GM12878 (cell line): ENCODE data around the gene SLC22A23. TPM values are rescaled to one million over a fixed set of nuclear protein-coding genes. Genes with fewer than 3 reads are reported as not detected.

Experiments
- CREB1 ChIP-seq: IDR thresholded peaks from 2 replicates; pipeline ENCODE4 v1.6.1; 2012; ENCODE audit warnings: low read depth, mild to moderate bottlenecking, inconsistent platforms
- IRF4 ChIP-seq: IDR thresholded peaks from 2 replicates; pipeline ENCODE4 v1.6.1; 2011; ENCODE audit warnings: low read depth, low read length
- SPI1 ChIP-seq: IDR thresholded peaks from 2 replicates; pipeline ENCODE4 v1.6.1; 2011; ENCODE audit warnings: low read depth, mild to moderate bottlenecking, low read length, moderate library complexity, borderline replicate concordance; ENCODE audit not compliant: insufficient read depth
- YY1 ChIP-seq: IDR thresholded peaks from 2 replicates; pipeline ENCODE4 v1.6.1; 2011; ENCODE audit warnings: low read depth, mild to moderate bottlenecking, low read length
- polyA plus RNA-seq, 11 experiments: library from polyadenylated mRNA; depleted of rRNA in 4 of 11; unstranded in 6 of 11; stranded (reverse) in 5 of 11; fragments of >200 nt; fragmentation: Nextera tagmentation in 4 of 11; fragmentation: Illumina TruSeq in 1 of 11; extraction: Ambion mirVana in 4 of 11; extraction: Trizol in 1 of 11; gene quantifications; 1 replicate in 1 of 11; 2 replicates in 10 of 11; pipeline versions ENCODE4 v1.2.1 to v1.2.3, GENCODE V29; 2011 to 2016; ENCODE audit warnings: inconsistent platforms in 2 of 11, missing spikeins in 2 of 11, low read depth in 1 of 11
- total RNA-seq, 4 experiments: library from RNA; depleted of rRNA in 3 of 4; stranded (reverse); fragments of >200 nt in 3 of 4; fragmentation: Illumina TruSeq in 1 of 4; extraction: Trizol in 1 of 4; gene quantifications; 2 replicates each; pipeline versions ENCODE4 v1.2.1 to v1.2.3, GENCODE V29; 2013 to 2021
- TF ChIP-seq, protein P1 (sequence below): fragments of 450-650 bp; IDR thresholded peaks from 2 replicates; pipeline ENCODE4 v1.6.1; 2016; ENCODE audit warnings: mild to moderate bottlenecking, moderate library complexity, borderline replicate concordance

SLC22A23 gene
- total and polyA plus RNA-seq, 10 of the 15 experiments (the other 5 are each of a cell fraction or from before 2014, with no cell fraction given) = 0.20 to 2.4 (median 0.74) TPM

DNA sequence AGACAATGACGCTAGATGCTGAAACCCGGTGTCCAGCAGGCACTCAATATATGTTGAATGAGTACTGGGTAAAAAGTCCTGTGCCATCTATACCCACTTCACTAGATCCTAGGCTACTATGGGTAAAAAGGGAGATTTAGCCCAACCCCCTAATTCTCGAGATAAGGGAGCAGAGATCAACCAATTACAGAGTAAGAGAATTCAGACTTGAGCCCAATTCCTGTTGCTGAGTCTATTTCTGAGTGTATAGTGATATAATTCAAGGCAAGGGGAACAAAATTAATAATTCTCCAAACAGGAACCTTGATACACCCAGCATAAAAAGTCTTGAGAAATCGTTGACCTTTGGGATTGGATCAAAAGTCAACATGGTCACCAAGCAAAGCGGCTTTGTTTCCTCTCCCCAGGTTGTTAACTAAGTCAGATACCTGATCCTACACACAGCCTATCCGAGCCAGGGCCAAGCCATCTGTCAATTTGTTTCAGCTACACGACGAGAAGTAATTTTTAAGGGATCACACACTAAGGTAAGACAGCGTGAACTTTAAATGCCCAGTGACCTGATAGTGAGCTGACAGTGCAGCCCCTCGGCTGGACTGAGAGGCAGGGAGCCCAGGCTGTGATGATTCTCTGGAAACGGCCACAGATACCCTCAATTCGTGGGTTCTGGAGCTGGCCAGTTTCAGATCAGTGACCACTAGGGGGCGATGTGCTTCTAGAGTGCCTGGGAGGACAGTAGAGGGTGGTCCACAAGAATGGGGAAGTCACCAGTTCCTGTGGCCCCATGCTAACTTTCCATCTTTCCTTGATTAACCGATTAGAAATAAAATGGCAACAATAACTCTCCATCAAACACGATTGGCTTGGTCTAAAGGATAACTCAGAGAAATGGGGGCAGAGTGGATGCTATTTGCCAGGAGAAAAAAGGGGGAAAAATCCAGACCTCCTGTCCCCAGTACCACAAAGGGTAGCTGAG, 46.2 kb downstream of the SLC22A23 start (continued):
- TF ChIP-seq, protein P1, sequence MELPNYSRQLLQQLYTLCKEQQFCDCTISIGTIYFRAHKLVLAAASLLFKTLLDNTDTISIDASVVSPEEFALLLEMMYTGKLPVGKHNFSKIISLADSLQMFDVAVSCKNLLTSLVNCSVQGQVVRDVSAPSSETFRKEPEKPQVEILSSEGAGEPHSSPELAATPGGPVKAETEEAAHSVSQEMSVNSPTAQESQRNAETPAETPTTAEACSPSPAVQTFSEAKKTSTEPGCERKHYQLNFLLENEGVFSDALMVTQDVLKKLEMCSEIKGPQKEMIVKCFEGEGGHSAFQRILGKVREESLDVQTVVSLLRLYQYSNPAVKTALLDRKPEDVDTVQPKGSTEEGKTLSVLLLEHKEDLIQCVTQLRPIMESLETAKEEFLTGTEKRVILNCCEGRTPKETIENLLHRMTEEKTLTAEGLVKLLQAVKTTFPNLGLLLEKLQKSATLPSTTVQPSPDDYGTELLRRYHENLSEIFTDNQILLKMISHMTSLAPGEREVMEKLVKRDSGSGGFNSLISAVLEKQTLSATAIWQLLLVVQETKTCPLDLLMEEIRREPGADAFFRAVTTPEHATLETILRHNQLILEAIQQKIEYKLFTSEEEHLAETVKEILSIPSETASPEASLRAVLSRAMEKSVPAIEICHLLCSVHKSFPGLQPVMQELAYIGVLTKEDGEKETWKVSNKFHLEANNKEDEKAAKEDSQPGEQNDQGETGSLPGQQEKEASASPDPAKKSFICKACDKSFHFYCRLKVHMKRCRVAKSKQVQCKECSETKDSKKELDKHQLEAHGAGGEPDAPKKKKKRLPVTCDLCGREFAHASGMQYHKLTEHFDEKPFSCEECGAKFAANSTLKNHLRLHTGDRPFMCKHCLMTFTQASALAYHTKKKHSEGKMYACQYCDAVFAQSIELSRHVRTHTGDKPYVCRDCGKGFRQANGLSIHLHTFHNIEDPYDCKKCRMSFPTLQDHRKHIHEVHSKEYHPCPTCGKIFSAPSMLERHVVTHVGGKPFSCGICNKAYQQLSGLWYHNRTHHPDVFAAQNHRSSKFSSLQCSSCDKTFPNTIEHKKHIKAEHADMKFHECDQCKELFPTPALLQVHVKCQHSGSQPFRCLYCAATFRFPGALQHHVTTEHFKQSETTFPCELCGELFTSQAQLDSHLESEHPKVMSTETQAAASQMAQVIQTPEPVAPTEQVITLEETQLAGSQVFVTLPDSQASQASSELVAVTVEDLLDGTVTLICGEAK = no peak
- peak; percentile 45; the same call in 1 of the 2 replicates for TF ChIP-seq YY1
- TF ChIP-seq IRF4 = 0 out of 2 replicates have a peak, but pooled peaks have one; percentile 44
- no peak for TF ChIP-seq CREB1
- TF ChIP-seq SPI1 = peak; percentile 74
